Measurements from ENCODE around the gene SEC14L3. TPM values are rescaled to one million over a fixed set of nuclear protein-coding genes. Genes with fewer than 3 reads are reported as not detected.

Gene SEC14L3
- total RNA-seq, 4 donors from 2014 or later: 0.25 TPM; not detected in 3

GRCh38 chr22:30495041-30495784 lies 23.4 kb upstream of the SEC14L3 start:
- no peak overlapping the region for H3K4me3 ChIP-seq (ENCODE audit: low read depth, poor library complexity, severe bottlenecking)
- 81 to 86% methylated on average over 11 to 13 of the region's 14 CpGs for WGBS, 2 donors
- TF ChIP-seq CTCF (IDR thresholded peaks at IDR 0.05): no peak
- TF ChIP-seq POLR2A (IDR thresholded peaks at IDR 0.05): no peak
- DNase-seq (ENCODE audit: low spot score in 2 of 2): no peak
- intact Hi-C loops (cut with DNase I; ENCODE audit: low total_unique reads): no loop called here

GRCh38 chr22:30492144-30492543 lies 20.3 kb upstream of the SEC14L3 start:
- no peak overlapping the region for H3K4me3 ChIP-seq (ENCODE audit: low read depth, poor library complexity, severe bottlenecking)
- intact Hi-C loops (cut with DNase I; ENCODE audit: low total_unique reads): no loop called here
- WGBS, 2 donors: 86 to 89% methylated on average over 12 of the region's 12 CpGs
- no peak for TF ChIP-seq POLR2A (IDR thresholded peaks at IDR 0.05)
- no peak for TF ChIP-seq CTCF (IDR thresholded peaks at IDR 0.05)
- DNase-seq (ENCODE audit: low spot score in 2 of 2): no peak

GRCh38 chr22:30491381-30491780 lies 19.6 kb upstream of the SEC14L3 start:
- DNase-seq (ENCODE audit: low spot score in 2 of 2): no peak
- TF ChIP-seq POLR2A (IDR thresholded peaks at IDR 0.05) (no peak), CTCF (IDR thresholded peaks at IDR 0.05) (no peak)
- H3K4me3 ChIP-seq (ENCODE audit: low read depth, poor library complexity, severe bottlenecking): no peak overlapping the region
- intact Hi-C loops (cut with DNase I; ENCODE audit: low total_unique reads): no loop called here
- 83 to 96% methylated on average over 6 of the region's 7 CpGs for WGBS, 2 donors

- H3K4me3 ChIP-seq (ENCODE audit: low read depth, poor library complexity, severe bottlenecking): no peak overlapping the region
- intact Hi-C loops (cut with DNase I; ENCODE audit: low total_unique reads): no loop called here
- TF ChIP-seq POLR2A (IDR thresholded peaks at IDR 0.05) (no peak), CTCF (IDR thresholded peaks at IDR 0.05) (no peak)
- DNase-seq (ENCODE audit: low spot score in 2 of 2): no peak
- WGBS, 2 donors: 77 to 79% methylated on average over 9 to 11 of the region's 11 CpGs
Measured at GRCh38 chr22:30490399-30490798, 18.6 kb upstream of the SEC14L3 start.

GRCh38 chr22:30488121-30488520 lies 16.3 kb upstream of the SEC14L3 start:
- 73 to 76% methylated on average over 7 of the region's 7 CpGs for WGBS, 2 donors
- H3K4me3 ChIP-seq (ENCODE audit: low read depth, poor library complexity, severe bottlenecking): no peak overlapping the region
- TF ChIP-seq CTCF (IDR thresholded peaks at IDR 0.05): no peak
- TF ChIP-seq POLR2A (IDR thresholded peaks at IDR 0.05): no peak
- intact Hi-C loops (cut with DNase I; ENCODE audit: low total_unique reads): loop anchor here (5.0 to 10.0 kb wide), 2 partner anchors 96 to 223 kb away; partner anchors contain the start of gene OSM
- DNase-seq (ENCODE audit: low spot score in 2 of 2): no peak
